H1 (cell line): ENCODE measurements around the gene FBXO38. TPM values are rescaled to one million over a fixed set of nuclear protein-coding genes. Genes with fewer than 3 reads are reported as not detected.

Source experiments
- CHD1 ChIP-seq: IDR thresholded peaks from 2 replicates; pipeline ENCODE4 v1.6.1; 2012; ENCODE audit warnings: low read depth, low read length, improper control_type of control experiment
- CHD7 ChIP-seq: fragments of 300-600 bp; sonication (generic); IDR thresholded peaks from 2 replicates; pipeline ENCODE4 v1.7.1; 2012; ENCODE audit warnings: low read length, moderate library complexity, mild to moderate bottlenecking, inconsistent platforms; ENCODE audit not compliant: insufficient replicate concordance
- JUN ChIP-seq: IDR thresholded peaks from 2 replicates; pipeline ENCODE4 v1.6.1; 2011; ENCODE audit warnings: low read depth, mild to moderate bottlenecking, improper control_type of control experiment, low read length
- KDM4A ChIP-seq: IDR thresholded peaks from one replicate; pipeline ENCODE4 v1.7.1; 2012; ENCODE audit warnings: low read depth, mild to moderate bottlenecking, moderate library complexity, low read length, inconsistent platforms; ENCODE audit not compliant: severe bottlenecking
- KDM5A ChIP-seq: fragments of 200-600 bp; IDR thresholded peaks from 2 replicates; pipeline ENCODE4 v1.7.1; 2012; ENCODE audit warnings: mild to moderate bottlenecking, low read length, inconsistent platforms, mixed read lengths
- RNF2 ChIP-seq: fragments of 200-900, 300-1000 bp; sonication (generic); IDR thresholded peaks from 2 replicates; pipeline ENCODE4 v1.7.1; 2016; ENCODE audit warnings: borderline replicate concordance, low read depth, mild to moderate bottlenecking, antibody characterized with exemption, low read length; ENCODE audit not compliant: poor library complexity, severe bottlenecking; ENCODE audit errors: missing control alignments
- RXRA ChIP-seq: IDR thresholded peaks from 2 replicates; pipeline ENCODE4 v1.6.1; 2011; ENCODE audit warnings: low read depth, mild to moderate bottlenecking, low read length, moderate library complexity; ENCODE audit not compliant: insufficient read depth
- SIX5 ChIP-seq: IDR thresholded peaks from 2 replicates; pipeline ENCODE4 v1.6.1; 2011; ENCODE audit warnings: mild to moderate bottlenecking, low read depth, low read length
- SP1 ChIP-seq: IDR thresholded peaks from 2 replicates; pipeline ENCODE4 v1.6.1; 2011; ENCODE audit warnings: low read depth, low read length
- TAF7 ChIP-seq: optimal IDR thresholded peaks from 2 replicates; pipeline ENCODE3; 2011; ENCODE audit warnings: low read depth, mild to moderate bottlenecking, inconsistent platforms, low read length, moderate library complexity, borderline replicate concordance
- polyA plus RNA-seq, 7 experiments: library from polyadenylated mRNA; depleted of rRNA in 3 of 7; stranded (reverse) in 5 of 7; unstranded in 2 of 7; fragments of >200 nt in 5 of 7; fragments of 200-250 nt in 2 of 7; gene quantifications; 1 replicate in 5 of 7; 2 replicates in 1 of 7; 4 replicates in 1 of 7; pipeline versions ENCODE4 v1.2.1 to v1.2.3, GENCODE V29; 2011 to 2013; ENCODE audit warnings: missing spikeins in 2 of 7, mixed read lengths in 2 of 7
- total RNA-seq: library from RNA; stranded (reverse); fragmentation: NEBNext Ultra II Directional; extraction: Animal tissue kit (Norgen Biotek cat#: 25700); gene quantifications from 2 replicates; pipeline ENCODE4 v1.2.1, GENCODE V29; 2021

Gene FBXO38
- total and polyA plus RNA-seq, 2 of the 8 experiments (the other 6 are each of a cell fraction or from before 2014, with no cell fraction given), result 9.1 to 34.3 TPM

- TF ChIP-seq CHD7 (no peak), SP1 (no peak), KDM4A (no peak), SIX5 (no peak), JUN (no peak), TAF7 (no peak), CHD1 (no peak), KDM5A (no peak), RXRA (no peak), RNF2 (no peak)
Observed at GRCh38 chr5:148443241-148443640, 59.5 kb downstream of the FBXO38 start (continued).
